ENCODE data around the gene FRMPD4. TPM values are rescaled to one million over a fixed set of nuclear protein-coding genes. Genes with fewer than 3 reads are reported as not detected.

FRMPD4 gene
- total and polyA plus RNA-seq, 2 donors (not counting 3 experiments of a cell fraction or from before 2014, with no cell fraction given) = not detected

DNA sequence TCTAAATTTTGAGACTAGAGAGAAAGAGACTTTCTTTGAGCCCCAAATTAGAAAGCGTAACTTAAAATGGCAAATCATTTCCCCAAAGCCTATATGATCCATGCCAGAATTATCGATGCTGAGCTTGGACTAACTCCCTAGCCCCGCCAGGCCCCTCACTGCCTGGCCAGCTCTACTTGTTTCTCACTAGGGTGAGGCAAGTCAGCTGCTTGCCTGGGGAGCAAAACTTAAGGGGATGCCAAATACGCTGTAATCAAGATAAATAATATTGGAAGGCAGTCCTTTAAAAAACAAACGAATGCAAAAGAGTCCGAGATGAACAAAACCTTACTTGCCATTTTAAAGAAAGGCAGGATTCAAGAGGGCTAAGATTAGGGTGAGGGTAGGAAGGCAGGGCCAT is 236.0 kb downstream of the FRMPD4 start:
- no peak for FAIRE-seq
- Histone ChIP-seq H2AFZ (ENCODE audit: low read depth, low read length) (no peak overlapping the region), H3K4me3 (replicated peaks in 1 of 3; ENCODE audit: insufficient read depth in 1 of 3, low read depth in 1 of 3, low read length in 3 of 3) (no peak overlapping the region), H3K9me3 (replicated peaks; ENCODE audit: control insufficient read depth, insufficient read depth, low read length) (no peaks in the 10 kb centered on the region), H3K4me1 (ENCODE audit: control insufficient read depth, extremely low read depth, insufficient read depth, low read length) (peaks cover 5% of the 10 kb centered on the region), H3K27ac (ENCODE audit: insufficient read depth, low read depth, low read length) (no peak overlapping the region), H3K79me2 (ENCODE audit: control insufficient read depth, insufficient read depth, low read length) (no peaks in the 10 kb centered on the region), H3K27me3 (ENCODE audit: control insufficient read depth in 2 of 2, insufficient read depth in 2 of 2, low read length in 2 of 2) (no peaks in the 10 kb centered on the region), H3K9ac (replicated peaks; ENCODE audit: extremely low read depth, insufficient read depth, low read length) (no peak overlapping the region), H3K4me2 (ENCODE audit: insufficient read depth, low read length) (no peak overlapping the region), H3K36me3 (ENCODE audit: control insufficient read depth in 2 of 2, extremely low read depth in 1 of 2, insufficient read depth in 2 of 2, low read length in 2 of 2) (no peaks in the 10 kb centered on the region), H3K9me1 (replicated peaks; ENCODE audit: control insufficient read depth, extremely low read depth, insufficient read depth, low read length) (no peaks in the 10 kb centered on the region), H4K20me1 (replicated peaks; ENCODE audit: control insufficient read depth, extremely low read depth, insufficient read depth, low read length) (no peaks in the 10 kb centered on the region)
- TF ChIP-seq EZH2 (IDR thresholded peaks at IDR 0.05; ENCODE audit: borderline replicate concordance, low read depth, low read length, severe bottlenecking) (no peak), GATA2 (IDR thresholded peaks at IDR 0.05; ENCODE audit: insufficient read depth, insufficient read length, low read depth, low read length) (no peak), JUN (IDR thresholded peaks at IDR 0.05; ENCODE audit: borderline replicate concordance, insufficient read depth, insufficient read length, low read depth) (no peak), POLR2AphosphoS5 (IDR thresholded peaks at IDR 0.05; ENCODE audit: insufficient read depth, low read depth, low read length) (no peak), POLR2A (IDR thresholded peaks at IDR 0.05; ENCODE audit: low read depth, low read length) (no peak), FOS (IDR thresholded peaks at IDR 0.05; ENCODE audit: borderline replicate concordance, insufficient read depth, low read length) (no peak), MYC (IDR thresholded peaks at IDR 0.05; ENCODE audit: low read depth, low read length) (no peak)
- TF ChIP-seq, protein P1, sequence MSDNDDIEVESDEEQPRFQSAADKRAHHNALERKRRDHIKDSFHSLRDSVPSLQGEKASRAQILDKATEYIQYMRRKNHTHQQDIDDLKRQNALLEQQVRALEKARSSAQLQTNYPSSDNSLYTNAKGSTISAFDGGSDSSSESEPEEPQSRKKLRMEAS (IDR thresholded peaks at IDR 0.05; ENCODE audit: insufficient read depth, insufficient read length) = no peak
- TF ChIP-seq, protein P2, sequence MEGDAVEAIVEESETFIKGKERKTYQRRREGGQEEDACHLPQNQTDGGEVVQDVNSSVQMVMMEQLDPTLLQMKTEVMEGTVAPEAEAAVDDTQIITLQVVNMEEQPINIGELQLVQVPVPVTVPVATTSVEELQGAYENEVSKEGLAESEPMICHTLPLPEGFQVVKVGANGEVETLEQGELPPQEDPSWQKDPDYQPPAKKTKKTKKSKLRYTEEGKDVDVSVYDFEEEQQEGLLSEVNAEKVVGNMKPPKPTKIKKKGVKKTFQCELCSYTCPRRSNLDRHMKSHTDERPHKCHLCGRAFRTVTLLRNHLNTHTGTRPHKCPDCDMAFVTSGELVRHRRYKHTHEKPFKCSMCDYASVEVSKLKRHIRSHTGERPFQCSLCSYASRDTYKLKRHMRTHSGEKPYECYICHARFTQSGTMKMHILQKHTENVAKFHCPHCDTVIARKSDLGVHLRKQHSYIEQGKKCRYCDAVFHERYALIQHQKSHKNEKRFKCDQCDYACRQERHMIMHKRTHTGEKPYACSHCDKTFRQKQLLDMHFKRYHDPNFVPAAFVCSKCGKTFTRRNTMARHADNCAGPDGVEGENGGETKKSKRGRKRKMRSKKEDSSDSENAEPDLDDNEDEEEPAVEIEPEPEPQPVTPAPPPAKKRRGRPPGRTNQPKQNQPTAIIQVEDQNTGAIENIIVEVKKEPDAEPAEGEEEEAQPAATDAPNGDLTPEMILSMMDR (IDR thresholded peaks at IDR 0.05; ENCODE audit: extremely low read depth in 1 of 2, insufficient read depth in 1 of 2, low read depth in 1 of 2, low read length in 2 of 2) = no peak
- BruUV-seq (replicated peaks) = no TSS peak
- dilution Hi-C loops (cut with MboI; ENCODE audit: extremely low pct_ligation_motif_present, low sequenced_read_pairs) (no loop called here), intact Hi-C loops (cut with micrococcal nuclease) (no loop called here)
- ChIA-PET CTCF (no interaction called here), POLR2A (no interaction called here)
- DNase-seq (ENCODE audit: low read depth, low spot score) = no peak
